HG02623 (cell line): ENCODE measurements around the gene SLC22A23.

Experiments used
- ATAC-seq: cut with Tn5 transposase; IDR thresholded peaks from one replicate; pipeline ENCODE4 v1.9.1; 2021; ENCODE audit warnings: moderate library complexity; ENCODE audit not compliant: unreplicated experiment

The SLC22A23 gene, protein sequence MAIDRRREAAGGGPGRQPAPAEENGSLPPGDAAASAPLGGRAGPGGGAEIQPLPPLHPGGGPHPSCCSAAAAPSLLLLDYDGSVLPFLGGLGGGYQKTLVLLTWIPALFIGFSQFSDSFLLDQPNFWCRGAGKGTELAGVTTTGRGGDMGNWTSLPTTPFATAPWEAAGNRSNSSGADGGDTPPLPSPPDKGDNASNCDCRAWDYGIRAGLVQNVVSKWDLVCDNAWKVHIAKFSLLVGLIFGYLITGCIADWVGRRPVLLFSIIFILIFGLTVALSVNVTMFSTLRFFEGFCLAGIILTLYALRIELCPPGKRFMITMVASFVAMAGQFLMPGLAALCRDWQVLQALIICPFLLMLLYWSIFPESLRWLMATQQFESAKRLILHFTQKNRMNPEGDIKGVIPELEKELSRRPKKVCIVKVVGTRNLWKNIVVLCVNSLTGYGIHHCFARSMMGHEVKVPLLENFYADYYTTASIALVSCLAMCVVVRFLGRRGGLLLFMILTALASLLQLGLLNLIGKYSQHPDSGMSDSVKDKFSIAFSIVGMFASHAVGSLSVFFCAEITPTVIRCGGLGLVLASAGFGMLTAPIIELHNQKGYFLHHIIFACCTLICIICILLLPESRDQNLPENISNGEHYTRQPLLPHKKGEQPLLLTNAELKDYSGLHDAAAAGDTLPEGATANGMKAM

DNA sequence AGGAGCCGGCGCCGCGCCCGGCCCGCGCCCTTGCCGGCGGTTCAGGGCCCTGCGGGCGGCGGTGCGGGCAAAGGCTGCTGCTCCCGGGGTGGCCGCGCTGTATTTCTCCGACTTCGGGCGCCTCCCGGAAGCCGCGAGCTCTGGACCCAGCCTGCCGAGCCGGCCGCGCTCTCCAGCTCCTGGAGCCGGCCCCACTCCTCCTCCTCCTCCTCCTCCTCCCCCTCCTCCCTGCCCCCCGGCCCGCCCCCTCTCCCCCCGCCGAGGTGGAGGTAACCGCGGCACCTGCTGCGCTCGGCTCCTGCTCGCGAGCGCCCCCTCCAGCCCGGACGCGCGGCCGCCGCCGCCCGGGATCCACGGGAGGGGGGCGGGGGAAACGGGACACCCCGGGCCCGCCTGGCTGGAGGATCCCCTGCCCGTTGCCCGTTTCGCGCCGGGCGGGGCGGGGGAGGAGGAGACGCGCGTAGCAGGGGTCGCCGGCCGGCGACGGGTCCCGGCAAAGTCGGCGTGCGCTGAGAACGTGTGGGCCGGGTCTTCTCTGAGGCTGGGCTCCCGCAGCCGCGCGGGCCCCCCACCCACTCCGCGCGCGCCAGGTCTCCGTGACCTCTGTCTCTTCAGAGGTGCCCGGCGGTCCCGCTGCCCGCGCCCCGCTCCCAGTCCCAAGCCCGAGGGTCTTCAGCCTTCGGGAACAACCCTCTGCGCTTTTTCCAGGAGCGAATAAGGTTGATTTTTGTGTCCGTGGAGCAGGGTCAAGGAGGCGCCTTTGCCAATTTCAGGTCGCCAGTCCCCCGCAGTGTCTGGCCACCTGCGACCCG is at the start of gene SLC22A23:
Gene SLC22A23 (minus strand): TSS at position 153 of the 812 bp plus-strand sequence. CDS start 491 bp downstream, outside the sequence.
- no peak for ATAC-seq

DNA sequence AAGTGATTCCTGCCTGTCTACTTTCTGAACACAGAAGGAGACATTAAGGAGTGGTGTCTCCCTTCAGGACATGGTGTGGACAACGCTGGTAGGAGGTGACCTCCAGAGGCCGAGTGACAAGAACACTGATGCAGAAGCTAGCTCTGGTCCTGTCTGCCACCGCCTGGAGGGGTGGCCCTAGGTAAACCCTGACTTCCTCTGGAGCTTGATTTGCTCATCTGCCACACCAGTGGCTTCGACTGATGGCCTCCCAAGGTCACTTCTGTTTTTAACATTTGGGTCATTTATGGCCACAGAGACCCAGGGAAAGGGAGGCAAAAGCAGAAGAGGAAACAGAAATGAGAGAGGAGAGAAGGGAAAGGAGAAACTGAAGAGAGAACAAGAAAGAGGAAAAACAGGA is 49.4 kb upstream of the SLC22A23 start:
- ATAC-seq = no peak

DNA sequence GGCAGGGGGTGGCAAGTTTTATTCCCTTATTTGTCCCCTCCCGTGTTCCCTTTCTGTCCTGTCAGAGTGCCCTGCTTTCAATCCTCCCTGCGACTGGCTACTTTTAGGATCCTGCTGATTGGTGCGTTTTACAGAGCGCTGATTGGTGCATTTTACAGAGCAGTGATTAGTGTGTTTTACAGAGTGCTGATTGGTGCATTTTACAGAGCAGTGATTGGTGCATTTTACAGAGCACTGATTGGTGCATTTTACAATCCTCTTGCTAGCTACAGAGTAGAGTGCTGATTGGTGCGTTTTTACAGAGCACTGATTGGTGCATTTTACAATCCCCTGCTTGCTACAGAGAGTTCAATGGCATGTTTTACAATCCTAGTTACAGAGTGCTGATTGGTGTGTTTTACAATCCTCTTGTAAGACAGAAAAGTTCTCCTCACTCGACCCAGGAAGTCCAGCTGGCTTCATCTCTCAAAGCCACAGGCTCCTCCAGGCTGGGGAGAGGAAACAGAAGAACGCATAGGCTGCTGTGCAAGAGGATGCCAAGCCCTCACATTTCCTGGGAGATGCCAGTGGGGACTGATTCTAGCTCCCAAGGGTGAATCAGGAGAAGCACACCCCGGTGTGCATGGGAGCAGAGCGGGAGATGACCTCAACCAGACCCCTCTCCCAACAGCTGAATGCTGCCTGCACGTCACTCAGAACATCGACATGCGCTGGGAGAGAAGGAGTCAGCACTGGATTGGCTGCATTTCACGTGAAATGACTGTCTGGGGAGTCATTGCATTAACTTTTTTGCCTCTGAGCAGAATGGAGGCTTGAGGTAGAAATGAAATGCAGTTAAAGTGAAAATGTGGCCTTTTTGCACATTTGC is 48.3 kb upstream of the SLC22A23 start:
- ATAC-seq = no peak

DNA sequence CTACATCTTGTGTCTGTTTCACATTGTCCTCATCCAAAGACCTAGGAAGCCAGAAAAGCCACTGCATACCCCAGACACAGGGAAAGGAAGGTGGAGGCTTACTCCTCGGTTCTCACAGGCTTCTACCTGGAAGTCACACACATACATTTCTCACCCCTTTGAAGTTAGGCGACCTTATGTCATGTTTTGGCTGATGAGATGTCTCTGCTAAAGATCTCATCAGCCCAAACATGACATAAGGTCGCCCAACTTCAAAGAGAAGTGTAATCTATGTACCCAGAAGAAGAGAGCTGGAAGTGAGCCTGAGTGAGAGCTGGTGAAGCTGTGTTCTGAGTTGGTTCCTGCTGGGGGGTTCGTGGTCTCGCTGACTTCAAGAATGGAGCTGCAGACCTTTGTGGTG is 47.5 kb upstream of the SLC22A23 start:
- ATAC-seq = no peak

DNA sequence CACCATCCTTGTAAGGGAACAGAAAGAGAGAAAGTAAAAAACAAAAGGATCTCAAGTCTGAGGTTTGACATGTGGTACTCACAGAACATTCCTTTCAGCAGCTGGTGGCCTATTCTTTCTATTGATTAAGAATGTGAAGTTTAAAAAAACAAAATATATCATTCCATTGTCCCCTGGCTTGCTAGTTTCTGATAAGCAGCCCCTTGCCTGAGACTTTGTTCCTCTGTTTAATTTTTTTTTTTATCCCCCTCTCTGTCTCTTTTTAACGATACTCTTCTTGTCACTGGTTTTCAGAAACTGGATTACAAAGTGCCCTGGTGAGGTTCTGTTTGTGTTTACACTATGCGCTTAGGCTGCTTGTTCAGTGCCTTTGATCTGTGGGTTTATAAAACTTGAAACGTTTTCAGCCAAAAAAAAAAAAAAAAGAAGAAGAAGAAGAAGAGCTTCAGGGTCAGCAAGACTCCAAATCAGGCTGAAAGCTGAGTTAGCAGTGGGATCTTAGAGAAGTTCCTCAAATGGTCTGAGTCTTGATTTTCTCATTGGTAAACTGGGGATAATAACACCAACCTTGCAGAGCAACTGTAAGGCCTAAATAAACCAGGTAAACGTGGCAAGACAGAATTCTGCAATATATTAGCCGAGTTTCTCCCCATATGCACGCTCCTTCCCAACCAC is 45.1 kb upstream of the SLC22A23 start:
- ATAC-seq = no peak

DNA sequence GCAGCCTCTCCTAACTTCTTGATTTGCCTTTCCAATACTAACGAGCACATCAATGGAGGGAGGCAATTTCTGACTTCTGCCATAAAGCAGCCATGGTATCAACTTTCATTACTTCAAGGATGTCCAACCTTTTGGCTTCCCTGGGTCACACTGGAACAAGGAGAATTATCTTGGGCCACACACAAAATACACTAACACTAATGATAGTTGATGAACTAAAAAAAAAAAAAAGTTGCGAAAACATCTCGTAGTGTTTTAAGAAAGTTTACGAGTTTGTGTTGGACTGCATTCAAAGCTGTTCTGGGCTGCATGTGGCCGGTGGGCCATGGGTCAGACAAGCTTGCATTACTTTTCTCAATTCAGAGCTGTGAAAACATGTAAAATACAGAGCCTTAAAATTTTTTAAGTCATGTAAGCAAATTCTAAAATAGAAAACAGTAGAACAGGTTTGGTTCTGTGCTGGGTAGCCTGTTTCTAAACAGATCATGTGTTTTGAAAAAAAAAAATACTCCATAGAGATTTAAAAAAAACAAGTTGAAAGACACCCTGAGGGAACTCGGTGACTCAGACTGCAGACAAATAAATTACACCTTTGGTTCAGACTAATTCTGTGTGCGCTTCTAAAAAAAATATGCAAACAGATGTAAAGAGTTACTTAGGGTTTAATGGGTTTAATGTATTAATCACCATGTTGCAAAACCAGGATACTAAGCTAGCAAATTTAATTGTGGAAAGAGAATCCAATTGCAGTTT is 43.6 kb upstream of the SLC22A23 start:
- no peak for ATAC-seq

DNA sequence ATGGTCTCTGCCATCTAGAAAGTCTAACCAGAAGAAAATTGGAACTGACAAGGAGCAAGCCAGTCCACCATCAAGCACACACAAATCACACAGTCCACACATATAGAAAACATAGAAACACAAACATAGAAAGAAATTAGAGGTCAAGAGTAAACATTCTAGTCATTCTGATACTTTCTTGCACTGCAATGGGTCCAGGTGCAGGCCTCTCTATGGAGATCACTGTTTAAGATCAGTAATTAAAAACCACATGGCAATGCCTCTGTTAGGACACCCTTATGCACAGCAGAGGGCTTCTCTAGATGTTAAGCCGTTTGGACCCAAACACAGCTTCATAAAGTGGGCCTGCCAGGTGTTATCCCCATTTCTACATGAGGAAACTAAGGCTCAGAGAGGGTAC is 42.8 kb upstream of the SLC22A23 start:
- ATAC-seq = no peak

DNA sequence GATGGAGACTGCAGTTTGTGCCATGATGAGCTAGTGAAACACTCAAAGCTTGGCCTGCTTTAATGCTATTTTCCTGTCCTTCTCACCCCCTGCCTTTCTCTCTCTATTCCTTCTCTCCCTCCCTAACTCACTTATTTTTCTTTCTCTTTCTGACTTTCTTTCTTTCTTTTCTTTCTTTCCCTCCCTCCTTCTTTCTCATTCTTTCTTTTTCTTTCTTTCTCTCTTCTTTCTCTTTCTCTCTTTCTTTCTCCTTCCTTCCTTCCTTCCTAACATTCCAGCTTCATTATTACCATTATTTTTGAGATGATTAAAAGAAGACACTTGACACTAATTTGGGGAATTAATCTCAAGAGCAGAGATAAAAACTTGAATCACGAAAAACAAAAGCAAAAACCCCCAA is 39.5 kb upstream of the SLC22A23 start:
- ATAC-seq = no peak

DNA sequence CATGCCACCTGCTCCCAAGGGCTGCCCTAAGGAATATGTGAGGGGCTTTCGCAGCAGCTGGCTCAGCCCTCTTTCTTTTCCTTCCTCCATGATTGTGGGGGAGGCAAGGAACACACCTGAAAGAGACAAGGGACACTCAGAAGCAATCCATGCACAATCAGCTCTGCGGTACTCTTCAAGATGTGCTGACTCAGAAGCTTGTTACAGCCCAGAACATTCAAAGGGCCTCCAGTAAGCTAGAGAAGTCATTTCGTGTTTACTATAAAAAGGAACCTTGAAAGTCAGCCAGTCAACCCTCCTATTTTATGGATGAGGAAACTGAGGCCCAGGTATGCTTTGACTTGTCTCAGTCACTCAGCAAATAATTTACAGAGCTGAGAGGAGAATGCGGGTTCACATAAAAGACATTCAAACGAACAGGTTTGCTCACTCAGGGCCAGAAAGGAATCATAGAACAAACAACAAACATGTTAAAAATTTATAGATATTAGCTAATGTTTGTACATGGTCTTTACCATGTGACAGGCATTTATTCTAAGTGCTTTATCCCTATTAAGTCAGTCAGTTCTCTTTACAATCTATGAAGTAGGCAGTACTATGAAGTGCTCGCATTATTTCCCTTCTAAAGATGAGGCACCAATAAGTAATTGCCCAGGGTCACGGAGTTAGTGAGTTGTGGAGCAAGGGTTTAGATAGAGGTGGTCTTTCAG is 37.7 kb upstream of the SLC22A23 start:
- no peak for ATAC-seq

DNA sequence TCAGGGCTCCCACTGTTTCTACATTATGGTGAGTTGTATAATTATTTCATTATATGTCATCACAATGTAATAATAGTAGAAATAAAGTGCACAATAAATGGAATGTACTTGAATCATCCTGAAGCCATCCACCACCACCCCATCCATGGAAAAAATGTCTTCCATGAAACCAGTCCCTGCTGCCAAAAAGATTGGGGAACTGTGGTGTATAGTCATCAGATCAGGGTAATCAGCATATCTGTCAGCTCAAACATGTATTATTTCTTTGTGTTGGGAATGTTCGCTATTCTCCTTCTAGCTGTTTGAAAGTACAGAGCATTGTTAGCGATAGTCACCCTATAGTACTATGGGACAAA is 33.8 kb upstream of the SLC22A23 start:
- no peak for ATAC-seq

DNA sequence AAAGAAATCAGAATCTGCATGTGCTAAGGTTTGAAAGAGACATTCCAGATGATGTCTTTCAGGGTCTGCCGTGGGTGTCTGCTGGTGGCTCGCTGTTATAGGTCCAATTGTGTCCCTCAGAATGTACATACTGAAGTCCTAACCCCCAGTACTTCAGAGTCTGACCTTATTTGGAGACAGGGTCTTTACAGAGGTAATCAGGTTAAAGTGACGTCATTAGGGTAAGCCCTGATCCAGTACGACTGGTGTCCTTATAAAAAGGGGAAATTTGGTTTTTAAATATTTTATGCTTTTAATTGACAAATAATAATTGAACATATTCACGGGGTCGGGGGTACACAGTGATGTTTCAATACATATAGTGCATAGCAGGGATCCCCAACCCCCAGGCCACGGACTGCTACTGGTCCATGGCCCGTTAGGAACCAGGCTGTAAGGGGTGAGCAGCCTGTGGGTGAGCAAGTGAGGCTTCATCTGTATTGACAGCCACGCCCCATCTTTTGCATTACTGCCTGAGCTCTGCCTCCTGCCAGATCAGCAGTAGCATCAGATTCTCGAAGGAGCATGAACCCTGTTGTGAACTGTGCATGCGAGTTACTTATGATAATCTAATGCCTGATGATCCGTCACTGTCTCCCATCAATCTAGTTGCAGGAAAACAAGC is 33.2 kb upstream of the SLC22A23 start:
- no peak for ATAC-seq

DNA sequence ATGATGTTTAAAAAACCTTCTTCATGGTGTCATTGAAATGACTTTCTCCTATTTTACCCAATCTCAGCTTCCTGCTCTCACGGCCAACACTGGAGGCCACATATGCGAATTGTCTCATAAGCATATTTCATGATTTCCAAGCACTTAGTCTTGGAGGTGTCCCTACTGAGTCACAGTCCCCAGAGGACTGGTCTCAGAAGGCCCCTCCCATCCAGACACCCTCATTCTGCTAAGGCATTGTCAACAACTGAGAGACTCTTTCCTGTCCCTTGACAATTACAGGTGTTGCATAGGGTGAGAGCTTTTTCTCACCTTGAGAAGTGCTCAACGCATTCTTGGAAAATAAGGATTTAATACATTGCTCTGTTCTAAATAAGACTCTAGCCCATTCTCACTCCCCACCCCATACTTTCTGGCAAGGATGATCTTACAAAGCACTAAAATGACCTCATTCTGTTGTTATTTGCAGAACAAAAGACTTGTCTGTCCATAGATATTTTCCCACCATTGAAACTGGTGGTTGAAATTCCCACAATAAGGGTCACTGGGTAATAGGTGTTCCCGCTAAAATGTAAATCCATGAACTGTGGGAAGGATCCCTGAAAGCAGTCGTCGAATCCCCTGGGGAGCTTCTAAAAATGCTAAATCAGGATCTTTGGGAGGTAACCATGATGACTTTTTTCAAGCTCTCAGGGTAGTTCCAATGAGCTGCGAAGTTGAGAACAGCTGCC is 32.3 kb upstream of the SLC22A23 start:
- ATAC-seq = no peak

DNA sequence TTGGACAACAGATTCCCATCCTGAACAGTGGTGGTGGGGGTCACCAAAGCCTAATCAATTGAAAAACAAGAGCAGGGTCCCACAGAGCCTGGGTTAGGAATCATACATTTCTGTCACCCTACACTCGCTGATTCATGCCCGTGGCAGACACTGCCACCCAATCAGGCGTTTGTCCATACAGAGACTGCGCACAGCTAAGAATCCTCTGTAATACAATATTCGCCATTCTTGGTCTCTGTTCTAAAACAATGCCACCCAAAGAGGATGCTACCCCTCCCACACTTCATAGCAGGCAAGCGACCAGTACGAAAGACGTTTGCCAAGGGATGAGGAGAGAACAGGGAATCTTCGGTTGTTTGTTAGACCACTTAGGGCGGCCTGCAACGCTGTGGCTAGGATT is 28.1 kb upstream of the SLC22A23 start:
- no peak for ATAC-seq

DNA sequence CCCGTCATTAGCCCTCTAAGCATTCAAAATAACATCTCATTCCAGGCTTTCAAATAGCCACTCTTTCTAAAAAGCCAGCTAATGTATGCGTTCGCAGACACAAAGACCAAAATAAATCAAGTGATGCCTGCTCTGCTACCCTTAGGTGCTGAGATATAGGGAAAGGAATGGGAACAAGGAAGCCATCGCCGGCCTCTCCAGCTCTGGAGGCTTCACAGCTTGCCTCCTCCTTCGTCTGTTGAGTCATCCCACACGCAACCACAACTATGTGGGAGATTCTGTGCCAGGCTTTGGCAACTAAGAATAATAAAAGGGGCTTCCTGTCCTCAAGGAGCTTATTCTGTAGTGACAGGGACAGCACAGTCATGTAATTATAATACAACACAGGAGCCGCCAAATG is 27.3 kb upstream of the SLC22A23 start:
- no peak for ATAC-seq

DNA sequence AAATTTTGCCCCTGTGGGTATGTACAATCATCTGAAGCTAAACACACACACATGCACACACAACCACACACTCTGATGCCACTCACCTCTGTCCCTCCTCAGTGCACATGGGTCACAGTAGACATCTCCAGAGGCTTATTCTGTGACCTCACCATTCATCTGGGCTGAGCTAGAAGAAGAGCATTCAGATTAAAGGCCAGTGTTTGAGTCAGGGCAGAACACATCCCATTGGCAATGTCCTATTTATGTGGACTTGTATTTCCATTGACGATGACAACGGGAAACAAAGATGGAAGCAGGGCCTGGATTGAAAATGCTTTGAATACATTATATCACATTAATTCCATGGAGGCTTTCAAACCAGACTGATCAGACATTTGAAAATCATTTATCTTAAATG is 26.8 kb upstream of the SLC22A23 start:
- no peak for ATAC-seq

DNA sequence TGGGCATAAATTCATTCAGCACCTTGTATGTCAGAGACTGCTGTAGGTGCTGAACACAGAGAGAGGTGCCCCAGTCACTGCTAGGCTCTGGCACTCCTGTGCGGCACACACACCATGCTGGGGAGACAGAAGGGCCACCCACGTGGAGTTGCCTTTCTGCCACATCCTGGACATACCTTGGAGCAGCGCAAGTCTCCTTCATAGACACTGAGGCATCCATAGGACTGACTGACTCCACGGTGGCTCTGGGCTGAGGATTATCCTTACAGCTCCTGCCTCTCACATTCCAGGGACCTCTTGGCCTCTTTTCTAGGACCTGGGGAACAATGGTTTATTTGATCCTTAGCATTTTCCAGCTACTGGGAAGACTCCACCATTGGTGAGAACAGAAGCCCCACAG is 26.0 kb upstream of the SLC22A23 start:
- ATAC-seq = no peak

DNA sequence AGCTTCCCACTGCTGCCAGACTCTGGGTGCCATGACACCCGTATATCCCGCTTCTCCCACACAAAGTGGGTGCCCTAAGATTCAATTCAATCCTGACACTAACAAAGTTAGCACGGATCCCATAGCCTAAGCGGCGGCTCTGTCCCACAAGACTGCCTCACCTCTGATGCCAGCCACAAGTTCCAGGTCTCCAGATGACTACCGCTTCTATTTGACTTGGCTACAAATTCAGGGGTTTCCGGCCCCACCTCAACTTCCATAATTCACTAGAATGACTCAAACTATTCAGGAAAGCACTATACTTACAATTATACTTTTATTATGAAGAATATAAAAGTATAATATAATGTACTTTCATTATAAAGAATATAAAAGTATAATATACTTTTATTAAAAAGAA is 24.8 kb upstream of the SLC22A23 start:
- ATAC-seq = no peak

DNA sequence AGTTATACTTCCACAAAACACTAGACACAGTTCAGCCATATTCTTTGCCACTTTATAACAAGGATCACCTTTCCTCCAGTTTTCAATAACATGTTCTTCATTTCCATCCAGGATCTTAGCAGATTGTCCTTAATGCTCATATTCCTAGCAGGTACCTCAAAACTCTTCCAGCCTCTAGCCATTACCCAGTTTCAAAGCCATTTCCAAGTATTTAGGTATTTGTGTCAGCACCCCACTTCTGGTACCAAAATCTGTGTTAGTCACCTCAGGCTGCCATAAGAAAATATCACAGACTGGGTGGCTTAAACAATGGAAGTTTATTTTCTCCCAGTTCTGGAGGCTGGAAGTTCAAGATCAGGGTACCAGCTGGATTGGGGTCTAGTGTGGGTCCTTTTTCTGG is 23.2 kb upstream of the SLC22A23 start:
- ATAC-seq = no peak
